ENCODE measurements around the gene TOGARAM2. TPM values are rescaled to one million over a fixed set of nuclear protein-coding genes. Genes with fewer than 3 reads are reported as not detected.

Gene TOGARAM2
- polyA plus RNA-seq, 1 experiment = 0.30 TPM

DNA sequence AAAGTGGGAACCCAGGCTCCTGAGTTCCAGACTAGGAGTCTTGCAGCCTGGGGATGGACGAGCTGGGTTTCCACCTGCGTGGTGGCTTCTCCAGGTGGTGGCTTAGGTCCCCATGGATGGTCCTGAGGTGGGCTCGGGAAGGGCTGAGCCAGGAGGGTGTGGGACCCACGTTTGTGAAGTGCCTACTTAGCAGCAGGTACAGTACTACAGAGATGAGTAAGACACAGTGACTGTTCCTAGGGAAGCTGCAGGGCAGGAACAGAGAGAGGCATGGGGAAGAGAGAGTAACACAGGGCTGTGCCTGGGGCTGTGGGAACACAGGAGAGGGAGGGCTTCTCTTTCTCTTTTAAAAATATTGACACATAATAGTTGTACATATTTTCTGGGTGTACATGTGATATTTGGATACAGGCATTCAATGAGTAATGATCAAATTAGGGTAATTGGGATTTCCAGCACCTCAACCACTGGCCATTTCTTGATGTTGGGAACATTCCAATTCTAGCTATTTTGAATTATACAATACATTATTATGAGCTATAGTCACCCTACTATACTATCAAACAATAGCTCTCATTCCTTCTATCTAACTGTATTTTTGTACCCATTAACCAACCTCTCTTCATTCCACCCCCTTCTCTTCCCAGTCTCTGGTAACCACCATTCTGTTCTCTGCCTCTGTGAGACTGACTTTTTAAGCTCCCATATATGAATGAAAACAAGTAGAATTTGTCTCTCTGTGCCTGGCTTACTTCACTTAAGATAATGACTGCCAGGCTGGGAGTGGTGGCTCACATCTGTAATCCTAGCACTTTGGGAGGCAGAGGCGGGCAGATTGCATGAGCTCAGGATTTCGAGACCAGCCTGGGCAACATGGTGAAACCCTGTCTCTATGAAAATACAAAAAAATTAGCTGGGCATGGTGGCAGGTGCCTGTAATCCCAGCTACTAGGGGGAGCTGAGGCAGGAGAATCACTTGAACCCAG, 15.0 kb downstream of the TOGARAM2 start:
- Histone ChIP-seq H3K9me3 (ENCODE audit: control insufficient read depth, insufficient read depth, low read length) (no peaks in the 10 kb centered on the region), H3K27me3 (ENCODE audit: control insufficient read depth, insufficient read depth, low read length) (peaks cover 13% of the 10 kb centered on the region), H3K4me3 (ENCODE audit: low read depth, low read length) (no peak overlapping the region), H3K27ac (ENCODE audit: low read depth, low read length) (no peak overlapping the region)
- DNase-seq (ENCODE audit: low read depth, low spot score) = no peak
- no peak for TF ChIP-seq CTCF (IDR thresholded peaks at IDR 0.05; ENCODE audit: low read depth, low read length)
- ChIA-PET POLR2A (no interaction called here), CTCF (interaction anchor here (1.1 kb wide), 1 partner anchor 37 kb away, joined by 3 read pairs; no protein-coding TSS in a partner anchor)

DNA sequence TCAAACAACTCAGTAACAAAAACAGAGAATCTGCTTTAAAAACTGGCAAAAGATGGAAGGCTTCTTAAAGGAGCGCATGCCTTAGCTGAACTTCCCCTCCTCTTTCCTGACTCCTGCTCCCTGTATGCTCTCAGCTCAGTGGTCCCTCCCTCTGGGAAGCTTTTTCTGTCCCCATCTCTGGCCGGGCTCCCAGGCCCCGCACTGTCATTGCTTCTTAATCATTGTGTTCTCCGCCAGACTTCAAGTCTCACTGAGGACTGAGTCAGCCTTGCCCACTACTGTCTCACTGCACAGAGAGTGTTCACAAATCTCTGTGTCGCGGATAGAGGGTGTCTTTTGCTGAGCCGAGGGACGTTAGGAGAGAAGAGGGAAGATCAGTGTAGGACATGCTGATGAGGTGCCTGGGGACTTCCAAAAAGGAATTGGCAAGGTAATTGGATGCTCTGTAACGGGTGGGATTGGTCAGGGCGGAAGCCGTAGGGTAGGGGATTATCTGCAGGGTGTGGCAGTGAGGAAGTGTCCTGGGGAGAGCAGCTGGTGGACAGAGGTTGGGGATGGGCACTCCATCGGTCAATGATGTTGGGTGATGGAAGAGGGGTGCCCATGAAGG, 16.2 kb downstream of the TOGARAM2 start:
- H3K4me3 ChIP-seq (ENCODE audit: low read depth, low read length) = no peak overlapping the region
- DNase-seq (ENCODE audit: low read depth, low spot score) = no peak
- ChIA-PET CTCF (no interaction called here), POLR2A (interaction anchor here (0.5 kb wide), 1 partner anchor 168 kb away, joined by 4 read pairs; no protein-coding TSS in a partner anchor)
- no peaks in the 10 kb centered on the region for H3K9me3 ChIP-seq (ENCODE audit: control insufficient read depth, insufficient read depth, low read length)
- H3K27me3 ChIP-seq (ENCODE audit: control insufficient read depth, insufficient read depth, low read length) = peaks cover 13% of the 10 kb centered on the region
- no peak overlapping the region for H3K27ac ChIP-seq (ENCODE audit: low read depth, low read length)
- TF ChIP-seq CTCF (IDR thresholded peaks at IDR 0.05; ENCODE audit: low read depth, low read length) = no peak

DNA sequence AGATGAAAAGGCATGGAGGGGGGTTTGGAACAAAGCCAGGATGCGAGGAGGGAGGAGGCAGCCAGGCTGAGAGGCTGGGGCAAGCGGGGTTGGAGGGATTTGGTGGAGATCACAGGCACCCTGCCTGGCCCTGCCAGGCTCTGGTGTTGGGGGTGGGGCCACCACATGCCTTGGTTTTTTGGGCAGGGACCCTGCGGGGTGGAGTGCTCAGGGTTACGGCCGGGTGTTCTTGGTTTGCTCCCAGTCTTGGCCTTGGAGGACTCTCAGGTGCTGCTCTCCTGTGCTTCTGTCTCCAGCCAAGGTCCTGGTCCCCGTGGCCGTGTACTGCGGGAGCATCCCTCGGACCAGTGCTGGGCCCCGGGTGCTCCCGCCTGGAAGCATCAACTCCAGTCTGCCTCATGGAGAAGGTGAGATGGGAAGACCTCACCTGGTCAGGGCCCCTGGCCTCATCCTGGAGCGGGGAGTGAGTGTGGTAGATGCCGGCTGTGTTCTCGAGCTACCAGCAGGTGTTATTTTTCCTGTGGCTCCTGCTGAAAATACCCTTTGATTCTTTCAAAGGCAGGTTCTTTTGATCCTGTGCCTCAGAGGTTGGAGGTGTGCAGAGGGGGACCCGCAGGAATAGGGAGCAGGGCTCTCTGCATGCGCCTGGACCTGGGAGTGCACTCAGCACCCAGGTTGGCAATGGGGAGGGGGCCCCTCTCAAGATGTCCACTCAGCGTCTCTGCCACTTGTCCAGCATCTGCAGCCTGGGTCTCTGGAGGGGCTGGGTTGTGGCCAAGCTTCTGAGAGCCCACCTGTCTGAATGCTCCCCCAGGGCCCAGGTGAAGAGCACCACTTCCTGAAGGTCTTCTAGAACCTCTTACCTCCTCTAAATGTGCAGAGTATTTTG, 17.0 kb downstream of the TOGARAM2 start:
- no peak for DNase-seq (ENCODE audit: low read depth, low spot score)
- ChIA-PET POLR2A (no interaction called here), CTCF (no interaction called here)
- H3K27ac ChIP-seq (ENCODE audit: low read depth, low read length) = no peak overlapping the region
- no peak overlapping the region for H3K4me3 ChIP-seq (ENCODE audit: low read depth, low read length)
- peaks cover 13% of the 10 kb centered on the region for H3K27me3 ChIP-seq (ENCODE audit: control insufficient read depth, insufficient read depth, low read length)
- no peaks in the 10 kb centered on the region for H3K9me3 ChIP-seq (ENCODE audit: control insufficient read depth, insufficient read depth, low read length)
- no peak for TF ChIP-seq CTCF (IDR thresholded peaks at IDR 0.05; ENCODE audit: low read depth, low read length)

DNA sequence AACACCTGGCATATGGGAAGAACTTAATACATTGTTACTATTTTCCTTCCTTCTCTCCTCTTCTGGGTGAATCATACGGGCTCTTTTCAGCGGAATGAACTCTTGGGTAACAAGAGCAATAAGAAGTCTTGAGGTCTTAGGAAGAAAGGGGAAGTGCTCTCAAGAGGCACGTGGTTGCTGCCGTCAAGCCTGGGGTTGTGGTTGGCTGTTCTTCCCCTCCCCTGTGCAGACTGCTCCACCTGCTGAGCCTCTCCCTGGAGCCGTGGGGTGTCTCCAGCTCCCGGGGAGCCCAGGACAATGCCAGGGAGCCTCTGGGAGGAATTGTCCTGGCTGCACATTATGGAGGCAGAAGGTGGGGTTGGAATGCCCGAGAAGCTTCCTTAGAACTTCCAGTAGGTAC, 19.4 kb downstream of the TOGARAM2 start:
- H3K27ac ChIP-seq (ENCODE audit: low read depth, low read length) = no peak overlapping the region
- peaks cover 13% of the 10 kb centered on the region for H3K27me3 ChIP-seq (ENCODE audit: control insufficient read depth, insufficient read depth, low read length)
- POLR2A ChIA-PET = no interaction called here
- no peak for DNase-seq (ENCODE audit: low read depth, low spot score)
- no peak overlapping the region for H3K4me3 ChIP-seq (ENCODE audit: low read depth, low read length)
- peaks cover 3% of the 10 kb centered on the region; the same call in 1 of the 2 replicates for H3K9me3 ChIP-seq (ENCODE audit: control insufficient read depth, insufficient read depth, low read length)
- no peak for TF ChIP-seq CTCF (IDR thresholded peaks at IDR 0.05; ENCODE audit: low read depth, low read length)
- CTCF ChIA-PET = interaction anchor here (1.2 kb wide), 1 partner anchor 42 kb away, joined by 3 read pairs; no protein-coding TSS in a partner anchor
